ENCODE data around the gene CREG2.

The CREG2 gene

GRCh38 chr2:101302016-101302415 is 85.3 kb downstream of the CREG2 start:
- Histone ChIP-seq H3K4me3 (ENCODE audit: low read depth in 1 of 2, low read length in 2 of 2) (no peak overlapping the region), H3K9ac (ENCODE audit: low read length) (no peak overlapping the region), H3K9me3 (ENCODE audit: low read length) (no peaks in the 10 kb centered on the region), H3K27me3 (ENCODE audit: control insufficient read depth in 1 of 2, insufficient read depth in 2 of 2, low read length in 2 of 2) (no peaks in the 10 kb centered on the region), H3K4me1 (ENCODE audit: insufficient read depth, low read length) (peaks cover 40% of the 10 kb centered on the region), H3K36me3 (ENCODE audit: insufficient read depth, low read length) (no peaks in the 10 kb centered on the region), H3K27ac (ENCODE audit: low read depth, low read length) (no peak overlapping the region)

DNA sequence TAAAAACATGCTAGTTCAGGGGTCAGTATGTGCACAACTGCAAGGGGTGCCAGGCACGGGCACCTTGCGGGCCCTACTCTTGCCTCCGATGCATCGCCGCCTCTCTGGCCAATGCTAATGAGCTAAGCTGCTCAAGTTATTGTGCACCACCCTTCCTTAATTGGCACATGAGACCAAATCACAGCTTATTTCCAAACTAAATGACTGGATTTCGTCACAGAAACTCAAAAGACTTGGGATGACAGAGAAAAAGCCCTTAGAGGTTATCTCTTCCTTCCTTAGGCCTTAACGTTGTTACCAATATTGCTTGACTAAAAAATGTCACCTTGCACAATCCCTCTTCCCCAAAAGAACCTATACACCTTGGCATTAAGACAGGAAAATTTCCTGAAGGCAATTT is 86.5 kb downstream of the CREG2 start:
- Histone ChIP-seq H3K36me3 (ENCODE audit: insufficient read depth, low read length) (no peaks in the 10 kb centered on the region), H3K27ac (ENCODE audit: low read depth, low read length) (no peak overlapping the region), H3K27me3 (ENCODE audit: control insufficient read depth in 1 of 2, insufficient read depth in 2 of 2, low read length in 2 of 2) (no peaks in the 10 kb centered on the region), H3K4me1 (ENCODE audit: insufficient read depth, low read length) (peaks cover 29% of the 10 kb centered on the region), H3K9ac (ENCODE audit: low read length) (no peak overlapping the region), H3K4me3 (ENCODE audit: low read depth in 1 of 2, low read length in 2 of 2) (no peak overlapping the region), H3K9me3 (ENCODE audit: low read length) (no peaks in the 10 kb centered on the region)

DNA sequence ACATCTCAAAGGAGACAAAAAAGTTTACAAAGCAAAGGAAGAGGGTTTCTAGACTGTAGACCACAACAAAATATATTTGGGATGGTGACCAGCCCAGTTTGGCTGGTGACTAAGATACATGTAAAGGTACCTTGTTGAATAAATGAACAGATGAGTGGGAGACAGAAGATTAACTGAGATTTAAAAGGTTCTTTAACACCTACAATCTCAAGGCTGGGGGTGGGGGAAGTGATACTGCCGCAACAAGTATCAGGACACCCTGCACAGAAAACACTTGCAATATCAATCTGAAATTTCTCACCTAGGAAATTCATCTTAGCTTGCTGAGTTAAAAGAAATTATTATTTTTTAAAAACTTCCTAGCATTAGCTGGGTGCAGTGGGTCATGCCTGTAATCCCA is 87.1 kb downstream of the CREG2 start:
- H3K9ac ChIP-seq (ENCODE audit: low read length): no peak overlapping the region
- H3K27ac ChIP-seq (ENCODE audit: low read depth, low read length): no peak overlapping the region
- no peak overlapping the region for H3K4me3 ChIP-seq (ENCODE audit: low read depth in 1 of 2, low read length in 2 of 2)
- no peaks in the 10 kb centered on the region for H3K36me3 ChIP-seq (ENCODE audit: insufficient read depth, low read length)
- peaks cover 22% of the 10 kb centered on the region for H3K4me1 ChIP-seq (ENCODE audit: insufficient read depth, low read length)
- H3K9me3 ChIP-seq (ENCODE audit: low read length): no peaks in the 10 kb centered on the region
- H3K27me3 ChIP-seq (ENCODE audit: control insufficient read depth in 1 of 2, insufficient read depth in 2 of 2, low read length in 2 of 2): no peaks in the 10 kb centered on the region

DNA sequence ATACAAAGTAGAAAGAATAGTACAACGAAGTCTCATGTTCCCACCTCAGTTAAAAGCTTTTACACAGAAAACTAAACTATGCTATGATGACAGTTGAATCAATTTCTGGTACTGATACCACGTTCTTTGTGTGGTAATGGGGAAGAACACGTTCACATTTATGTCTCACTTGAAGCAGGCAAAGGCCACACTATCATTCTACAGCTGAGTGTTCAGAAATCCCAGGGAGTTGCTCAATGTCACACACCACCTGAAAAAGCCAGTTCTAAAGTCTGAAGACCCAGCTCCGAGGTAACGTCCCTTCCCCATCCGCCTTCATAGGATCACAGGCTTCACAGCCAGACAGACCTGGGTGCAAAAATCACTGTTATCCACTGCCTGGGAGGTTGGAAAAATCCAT is 87.7 kb downstream of the CREG2 start:
- no peaks in the 10 kb centered on the region for H3K9me3 ChIP-seq (ENCODE audit: low read length)
- no peak overlapping the region for H3K4me3 ChIP-seq (ENCODE audit: low read depth in 1 of 2, low read length in 2 of 2)
- H3K9ac ChIP-seq (ENCODE audit: low read length): no peak overlapping the region
- H3K4me1 ChIP-seq (ENCODE audit: insufficient read depth, low read length): peaks cover 19% of the 10 kb centered on the region
- no peaks in the 10 kb centered on the region for H3K27me3 ChIP-seq (ENCODE audit: control insufficient read depth in 1 of 2, insufficient read depth in 2 of 2, low read length in 2 of 2)
- H3K27ac ChIP-seq (ENCODE audit: low read depth, low read length): no peak overlapping the region
- H3K36me3 ChIP-seq (ENCODE audit: insufficient read depth, low read length): no peaks in the 10 kb centered on the region

- Histone ChIP-seq H3K9me3 (ENCODE audit: low read length) (no peaks in the 10 kb centered on the region), H3K27me3 (ENCODE audit: control insufficient read depth in 1 of 2, insufficient read depth in 2 of 2, low read length in 2 of 2) (no peaks in the 10 kb centered on the region), H3K4me3 (ENCODE audit: low read depth in 1 of 2, low read length in 2 of 2) (no peak overlapping the region), H3K27ac (ENCODE audit: low read depth, low read length) (no peak overlapping the region), H3K9ac (ENCODE audit: low read length) (no peak overlapping the region), H3K4me1 (ENCODE audit: insufficient read depth, low read length) (peaks cover 10% of the 10 kb centered on the region), H3K36me3 (ENCODE audit: insufficient read depth, low read length) (peaks cover 4% of the 10 kb centered on the region)
These were observed 89.9 kb downstream of the CREG2 start for GRCh38 chr2:101297383-101297782.

DNA sequence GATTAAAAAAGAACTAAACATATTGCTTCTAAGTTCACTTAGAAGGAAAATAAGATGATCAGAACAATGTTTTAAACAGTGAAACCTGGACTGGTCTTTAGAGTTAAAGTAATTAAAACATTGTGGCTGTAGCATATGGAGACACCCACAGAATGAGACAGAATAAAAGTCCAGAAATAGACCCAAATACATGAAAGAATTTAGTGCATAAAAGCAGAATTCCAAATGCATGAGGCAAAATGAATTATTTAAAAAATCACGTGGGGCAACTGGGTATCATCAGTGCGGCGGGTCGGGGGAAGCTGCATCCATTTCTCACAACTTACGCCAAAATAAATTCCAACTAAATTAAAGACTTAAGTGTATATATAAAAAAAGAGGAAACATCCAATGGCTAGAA is 90.9 kb downstream of the CREG2 start:
- H3K4me1 ChIP-seq (ENCODE audit: insufficient read depth, low read length): peaks cover 8% of the 10 kb centered on the region
- no peak overlapping the region for H3K27ac ChIP-seq (ENCODE audit: low read depth, low read length)
- H3K36me3 ChIP-seq (ENCODE audit: insufficient read depth, low read length): peaks cover 9% of the 10 kb centered on the region
- no peaks in the 10 kb centered on the region for H3K27me3 ChIP-seq (ENCODE audit: control insufficient read depth in 1 of 2, insufficient read depth in 2 of 2, low read length in 2 of 2)
- H3K4me3 ChIP-seq (ENCODE audit: low read depth in 1 of 2, low read length in 2 of 2): no peak overlapping the region
- H3K9me3 ChIP-seq (ENCODE audit: low read length): no peaks in the 10 kb centered on the region
- no peak overlapping the region for H3K9ac ChIP-seq (ENCODE audit: low read length)

DNA sequence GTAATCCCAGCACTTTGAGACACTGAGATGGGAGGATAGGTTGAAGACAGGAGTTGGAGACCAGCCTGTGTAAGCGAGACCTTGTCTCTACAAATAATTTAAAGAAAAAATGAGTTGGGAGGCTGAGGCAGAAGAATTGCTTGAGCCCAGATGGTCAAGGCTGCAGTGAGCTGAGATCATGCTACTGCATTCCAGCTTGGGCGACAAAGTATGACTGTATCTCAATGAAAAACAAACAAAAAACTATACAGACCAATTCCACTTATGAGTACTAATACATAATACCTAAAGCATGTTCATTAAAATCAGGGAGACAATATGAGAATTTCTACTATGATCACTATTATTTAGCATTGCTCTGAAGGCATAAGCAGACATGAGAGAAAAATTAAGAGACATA is 91.4 kb downstream of the CREG2 start:
- Histone ChIP-seq H3K9ac (ENCODE audit: low read length) (no peak overlapping the region), H3K4me1 (ENCODE audit: insufficient read depth, low read length) (peaks cover 8% of the 10 kb centered on the region), H3K36me3 (ENCODE audit: insufficient read depth, low read length) (peaks cover 9% of the 10 kb centered on the region), H3K9me3 (ENCODE audit: low read length) (no peaks in the 10 kb centered on the region), H3K4me3 (ENCODE audit: low read depth in 1 of 2, low read length in 2 of 2) (no peak overlapping the region), H3K27me3 (ENCODE audit: control insufficient read depth in 1 of 2, insufficient read depth in 2 of 2, low read length in 2 of 2) (no peaks in the 10 kb centered on the region), H3K27ac (ENCODE audit: low read depth, low read length) (no peak overlapping the region)

Measured in muscle layer of colon (tissue), 2 donors.